Testis (tissue), 2 donors: Measurements from ENCODE around the gene THRB.

Source experiments
- POLR2A ChIP-seq: fragments of 450-650 bp; IDR thresholded peaks from one replicate; pipeline ENCODE4 v1.6.1; 2017; ENCODE audit warnings: antibody characterized with exemption, mild to moderate bottlenecking, moderate library complexity
- TF ChIP-seq, protein P1 (sequence below), 3 experiments: fragments of 450-650 bp in 2 of 3; fragments of 200-600 bp in 1 of 3; sonication (generic) in 1 of 3; IDR thresholded peaks; one replicate each; pipeline ENCODE4 v1.5.1; 2016 to 2019; ENCODE audit warnings: antibody characterized with exemption in 3 of 3, mild to moderate bottlenecking in 2 of 3, moderate library complexity in 1 of 3

DNA sequence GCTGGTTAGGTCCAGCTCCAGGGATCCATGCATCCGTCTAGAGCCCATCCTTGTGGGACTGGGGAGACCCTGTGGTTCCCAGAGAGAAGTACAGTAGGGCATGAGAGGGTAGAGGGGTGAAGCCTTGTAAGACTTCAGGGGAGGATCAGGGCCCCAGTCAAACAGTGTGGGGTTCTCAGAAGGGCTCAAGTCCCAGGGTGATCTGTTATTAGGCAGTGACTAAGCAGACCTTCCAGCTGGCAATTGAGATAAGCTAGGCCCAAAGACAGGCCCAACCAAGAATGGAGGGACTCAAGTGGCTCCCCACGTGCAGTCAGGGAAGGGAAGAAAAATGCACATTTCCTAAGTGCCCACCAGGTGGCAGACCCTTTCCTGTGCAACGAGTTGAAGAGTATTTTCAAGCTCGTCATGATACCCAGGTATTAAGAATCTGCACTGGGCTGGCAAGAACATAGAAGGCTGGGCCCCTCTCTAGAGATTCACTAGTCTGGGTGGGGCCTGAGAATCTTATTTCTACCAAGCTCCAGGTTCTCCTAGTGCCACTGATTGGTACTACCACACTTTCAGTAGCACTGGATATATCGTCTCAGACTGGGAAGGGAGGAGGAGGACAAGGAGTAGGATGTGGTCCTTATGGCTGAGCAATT lies 308.8 kb downstream of the THRB start:
- TF ChIP-seq, protein P1, sequence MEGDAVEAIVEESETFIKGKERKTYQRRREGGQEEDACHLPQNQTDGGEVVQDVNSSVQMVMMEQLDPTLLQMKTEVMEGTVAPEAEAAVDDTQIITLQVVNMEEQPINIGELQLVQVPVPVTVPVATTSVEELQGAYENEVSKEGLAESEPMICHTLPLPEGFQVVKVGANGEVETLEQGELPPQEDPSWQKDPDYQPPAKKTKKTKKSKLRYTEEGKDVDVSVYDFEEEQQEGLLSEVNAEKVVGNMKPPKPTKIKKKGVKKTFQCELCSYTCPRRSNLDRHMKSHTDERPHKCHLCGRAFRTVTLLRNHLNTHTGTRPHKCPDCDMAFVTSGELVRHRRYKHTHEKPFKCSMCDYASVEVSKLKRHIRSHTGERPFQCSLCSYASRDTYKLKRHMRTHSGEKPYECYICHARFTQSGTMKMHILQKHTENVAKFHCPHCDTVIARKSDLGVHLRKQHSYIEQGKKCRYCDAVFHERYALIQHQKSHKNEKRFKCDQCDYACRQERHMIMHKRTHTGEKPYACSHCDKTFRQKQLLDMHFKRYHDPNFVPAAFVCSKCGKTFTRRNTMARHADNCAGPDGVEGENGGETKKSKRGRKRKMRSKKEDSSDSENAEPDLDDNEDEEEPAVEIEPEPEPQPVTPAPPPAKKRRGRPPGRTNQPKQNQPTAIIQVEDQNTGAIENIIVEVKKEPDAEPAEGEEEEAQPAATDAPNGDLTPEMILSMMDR (IDR thresholded peaks at IDR 0.05), result peak; percentile 61 to 78 (median 63)
- no peak for TF ChIP-seq POLR2A
